H1 (cell line): ENCODE data around the gene TEAD4. TPM values are rescaled to one million over a fixed set of nuclear protein-coding genes. Genes with fewer than 3 reads are reported as not detected.

Experiments used
- CTCF ChIA-PET: fragments of 300-600 bp; sonication (Branson Sonifier 250); formaldehyde crosslinking; loops from one replicate; lab custom pipeline; 2021; ENCODE audit not compliant: partially characterized antibody; lab: Charles Lee
- POLR2A ChIA-PET: fragments of 300-600 bp; sonication (Branson Sonifier 250); formaldehyde crosslinking; loops from one replicate; lab custom pipeline; 2021; ENCODE audit warnings: inconsistent platforms; ENCODE audit not compliant: partially characterized antibody; lab: Charles Lee
- DNase-seq, 2 experiments: peaks; one replicate each; pipeline versions ENCODE4 v3.0.0 to v3.0.0-alpha.2; 2010 to 2022; ENCODE audit warnings: low spot score in 2 of 2, low read depth in 1 of 2, mixed read lengths in 1 of 2
- FAIRE-seq: peaks from 2 replicates; lab custom pipeline; 2011; peaks lifted over from hg19 to GRCh38; lab: Jason Lieb, UNC
- H2AFZ ChIP-seq: 2 replicates; pipeline ENCODE4 v1.8.1; 2012; ENCODE audit warnings: low read length, inconsistent platforms
- H2AK5ac ChIP-seq: 2 replicates; pipeline ENCODE4 v1.6.1; 2013; ENCODE audit warnings: low read depth, low read length
- H2BK120ac ChIP-seq: replicated peaks from 2 replicates; pipeline ENCODE3; 2013; ENCODE audit warnings: low read depth, low read length, inconsistent platforms
- H2BK12ac ChIP-seq: 2 replicates; pipeline ENCODE4 v1.6.1; 2013; ENCODE audit warnings: low read depth, low read length
- H2BK15ac ChIP-seq: 2 replicates; pipeline ENCODE4 v1.6.1; 2013; ENCODE audit warnings: low read length
- H2BK20ac ChIP-seq: 2 replicates; pipeline ENCODE4 v1.6.1; 2013; ENCODE audit warnings: low read length
- H2BK5ac ChIP-seq: 2 replicates; pipeline ENCODE4 v1.6.1; 2013; ENCODE audit warnings: low read depth, low read length
- H3K14ac ChIP-seq: 2 replicates; pipeline ENCODE4 v1.6.1; 2013; ENCODE audit warnings: inconsistent platforms; ENCODE audit not compliant: insufficient read length
- H3K18ac ChIP-seq: 2 replicates; pipeline ENCODE4 v1.6.1; 2013; ENCODE audit warnings: low read length; ENCODE audit errors: extremely low read depth
- H3K23ac ChIP-seq: 2 replicates; pipeline ENCODE4 v1.6.1; 2013; ENCODE audit warnings: inconsistent platforms; ENCODE audit not compliant: insufficient read length
- H3K23me2 ChIP-seq: 2 replicates; pipeline ENCODE4 v1.6.1; 2013; ENCODE audit warnings: low read depth, low read length
- H3K27ac ChIP-seq: 2 replicates; pipeline ENCODE4 v1.6.1; 2011; ENCODE audit warnings: low read depth, low read length, inconsistent platforms
- H3K27me3 ChIP-seq, 4 experiments: replicated peaks in 1 of 4; 1 replicate in 1 of 4; 2 replicates in 3 of 4; pipeline versions ENCODE4 v1.6.1 to v1.8.1; 2011 to 2013; ENCODE audit warnings: low read length in 3 of 4, mild to moderate bottlenecking in 3 of 4, inconsistent platforms in 2 of 4, mixed read lengths in 2 of 4, moderate library complexity in 1 of 4; ENCODE audit not compliant: control insufficient read depth in 3 of 4, insufficient read depth in 3 of 4; ENCODE audit errors: extremely low read depth in 1 of 4
- H3K36me3 ChIP-seq, 4 experiments: 2 replicates each; pipeline versions ENCODE4 v1.6.1 to v1.8.1; 2011 to 2013; ENCODE audit warnings: mild to moderate bottlenecking in 4 of 4, low read length in 3 of 4, moderate library complexity in 2 of 4, control low read depth in 1 of 4, inconsistent platforms in 1 of 4; ENCODE audit not compliant: insufficient read depth in 4 of 4, control insufficient read depth in 2 of 4
- H3K4ac ChIP-seq: replicated peaks from 2 replicates; pipeline ENCODE3; 2013; ENCODE audit warnings: low read length, low read depth, mixed read lengths, inconsistent platforms; ENCODE audit not compliant: insufficient read length
- H3K4me1 ChIP-seq, 4 experiments: replicated peaks in 1 of 4; 1 replicate in 1 of 4; 2 replicates in 3 of 4; pipeline versions ENCODE4 v1.6.1 to v1.8.1; 2011 to 2013; ENCODE audit warnings: low read length in 3 of 4, inconsistent platforms in 2 of 4, mixed read lengths in 1 of 4; ENCODE audit not compliant: insufficient read depth in 4 of 4, control insufficient read depth in 3 of 4
- H3K4me2 ChIP-seq, 2 experiments: 2 replicates each; pipeline versions ENCODE4 v1.6.1 to v1.8.1; 2011 to 2013; ENCODE audit warnings: low read depth in 2 of 2, low read length in 2 of 2, control low read depth in 1 of 2, inconsistent platforms in 1 of 2, mild to moderate bottlenecking in 1 of 2; ENCODE audit not compliant: insufficient read depth in 1 of 2
- H3K4me3 ChIP-seq, 4 experiments: fragments of 200-600, 300-600 bp in 1 of 4; sonication (generic), shearing (Covaris generic), sonication (Bioruptor Twin) in 1 of 4; 2 replicates each; pipeline versions ENCODE4 v1.5.1 to v1.8.1; 2011 to 2016; ENCODE audit warnings: low read length in 4 of 4, low read depth in 3 of 4, control low read depth in 2 of 4, inconsistent platforms in 2 of 4, mild to moderate bottlenecking in 2 of 4, mixed read lengths in 1 of 4, moderate library complexity in 1 of 4; ENCODE audit not compliant: insufficient read depth in 2 of 4; ENCODE audit errors: extremely low read depth in 1 of 4
- H3K56ac ChIP-seq: replicated peaks from 2 replicates; pipeline ENCODE3; 2013; ENCODE audit warnings: low read depth, mild to moderate bottlenecking, mixed read lengths, low read length, inconsistent platforms; ENCODE audit not compliant: insufficient read length
- H3K79me1 ChIP-seq: 2 replicates; pipeline ENCODE4 v1.6.1; 2013; ENCODE audit warnings: low read depth, low read length, control low read depth
- H3K79me2 ChIP-seq, 2 experiments: 2 replicates each; pipeline versions ENCODE4 v1.6.1 to v1.8.1; 2012 to 2013; ENCODE audit warnings: low read length in 2 of 2, mild to moderate bottlenecking in 2 of 2, inconsistent platforms in 1 of 2; ENCODE audit not compliant: insufficient read depth in 2 of 2, control insufficient read depth in 1 of 2
- H3K9ac ChIP-seq, 4 experiments: replicated peaks in 1 of 4; 1 replicate in 1 of 4; 2 replicates in 3 of 4; pipeline versions ENCODE4 v1.6.1 to v1.8.1; 2011 to 2013; ENCODE audit warnings: low read depth in 3 of 4, low read length in 3 of 4, control low read depth in 2 of 4, mild to moderate bottlenecking in 2 of 4, moderate library complexity in 2 of 4, inconsistent platforms in 1 of 4; ENCODE audit errors: extremely low read depth in 1 of 4
- H3K9me3 ChIP-seq, 2 experiments: 2 replicates each; pipeline versions ENCODE4 v1.6.1 to v1.8.1; 2012 to 2013; ENCODE audit warnings: mild to moderate bottlenecking in 2 of 2, moderate library complexity in 2 of 2, control low read depth in 1 of 2, inconsistent platforms in 1 of 2, low read depth in 1 of 2, low read length in 1 of 2, mixed read lengths in 1 of 2; ENCODE audit not compliant: insufficient read depth in 2 of 2
- H4K20me1 ChIP-seq, 2 experiments: replicated peaks in 1 of 2; 2 replicates each; pipeline versions ENCODE3 to v1.8.1; 2011 to 2013; ENCODE audit warnings: inconsistent platforms in 2 of 2, low read length in 2 of 2, mild to moderate bottlenecking in 1 of 2; ENCODE audit not compliant: insufficient read depth in 2 of 2, control insufficient read depth in 1 of 2
- H4K5ac ChIP-seq: 2 replicates; pipeline ENCODE4 v1.6.1; 2013; ENCODE audit warnings: low read length, low read depth, mixed read lengths, inconsistent platforms; ENCODE audit not compliant: insufficient read length
- H4K8ac ChIP-seq: 2 replicates; pipeline ENCODE4 v1.8.0; 2013; ENCODE audit warnings: mild to moderate bottlenecking, moderate library complexity, low read length, inconsistent platforms; ENCODE audit not compliant: insufficient read depth; ENCODE audit errors: extremely low read depth
- H4K91ac ChIP-seq: replicated peaks from 2 replicates; pipeline ENCODE3; 2013; ENCODE audit warnings: low read length, mixed read lengths, inconsistent platforms; ENCODE audit not compliant: insufficient read length
- CEBPB ChIP-seq: IDR thresholded peaks from 2 replicates; pipeline ENCODE4 v1.6.1; 2012; ENCODE audit warnings: low read depth, low read length
- EP300 ChIP-seq, 2 experiments: IDR thresholded peaks; 1 replicate in 1 of 2; 2 replicates in 1 of 2; pipeline ENCODE4 v1.6.1; 2011 to 2012; ENCODE audit warnings: low read depth in 2 of 2, low read length in 2 of 2, mild to moderate bottlenecking in 2 of 2, borderline replicate concordance in 1 of 2, inconsistent platforms in 1 of 2, moderate library complexity in 1 of 2
- HDAC2 ChIP-seq, 2 experiments: fragments of 300-600 bp in 1 of 2; sonication (generic) in 1 of 2; IDR thresholded peaks; 2 replicates each; pipeline ENCODE4 v1.6.1; 2011 to 2012; ENCODE audit warnings: low read depth in 2 of 2, low read length in 2 of 2, mild to moderate bottlenecking in 2 of 2, moderate library complexity in 2 of 2, borderline replicate concordance in 1 of 2, inconsistent platforms in 1 of 2
- KDM5A ChIP-seq: fragments of 200-600 bp; IDR thresholded peaks from 2 replicates; pipeline ENCODE4 v1.7.1; 2012; ENCODE audit warnings: mild to moderate bottlenecking, low read length, inconsistent platforms, mixed read lengths
- POLR2A ChIP-seq, 2 experiments: IDR thresholded peaks; 1 replicate in 1 of 2; 2 replicates in 1 of 2; pipeline ENCODE4 v1.6.1; 2011; ENCODE audit warnings: low read depth in 2 of 2, low read length in 2 of 2, mild to moderate bottlenecking in 2 of 2; ENCODE audit errors: control extremely low read depth in 1 of 2
- SP4 ChIP-seq: IDR thresholded peaks from 2 replicates; pipeline ENCODE4 v1.6.1; 2012; ENCODE audit warnings: low read length, inconsistent platforms
- WGBS, 2 experiments: shearing (Covaris generic) in 1 of 2; methylation state at CpG; one replicate each; pipeline versions ENCODE4 v1.1.6 to v1.1.7; 2013 to 2015; ENCODE audit warnings: low lambda C conversion rate in 2 of 2, mixed read lengths in 2 of 2, inconsistent platforms in 1 of 2, low coverage in 1 of 2, missing lambda C conversion rate in 1 of 2; ENCODE audit not compliant: insufficient replicate concordance in 2 of 2, insufficient coverage in 1 of 2, insufficient read length in 1 of 2; ENCODE audit errors: extremely low coverage in 1 of 2, missing lambda C conversion rate in 1 of 2; 5-methylcytosine and 5-hydroxymethylcytosine counted together
- polyA plus RNA-seq, 7 experiments: library from polyadenylated mRNA; depleted of rRNA in 3 of 7; stranded (reverse) in 5 of 7; unstranded in 2 of 7; fragments of >200 nt in 5 of 7; fragments of 200-250 nt in 2 of 7; gene quantifications; 1 replicate in 5 of 7; 2 replicates in 1 of 7; 4 replicates in 1 of 7; pipeline versions ENCODE4 v1.2.1 to v1.2.3, GENCODE V29; 2011 to 2013; ENCODE audit warnings: missing spikeins in 2 of 7, mixed read lengths in 2 of 7
- total RNA-seq: library from RNA; stranded (reverse); fragmentation: NEBNext Ultra II Directional; extraction: Animal tissue kit (Norgen Biotek cat#: 25700); gene quantifications from 2 replicates; pipeline ENCODE4 v1.2.1, GENCODE V29; 2021
- TF ChIP-seq, protein P1 (sequence below): IDR thresholded peaks from 2 replicates; pipeline ENCODE4 v1.6.1; 2011; ENCODE audit warnings: low read length, improper control_type of control experiment
- TF ChIP-seq, protein P2 (sequence below): IDR thresholded peaks from 2 replicates; pipeline ENCODE4 v1.6.1; 2012; ENCODE audit warnings: inconsistent platforms

The TEAD4 gene
- total and polyA plus RNA-seq, 2 of the 8 experiments (the other 6 are each of a cell fraction or from before 2014, with no cell fraction given), result 56.7 to 116 TPM

DNA sequence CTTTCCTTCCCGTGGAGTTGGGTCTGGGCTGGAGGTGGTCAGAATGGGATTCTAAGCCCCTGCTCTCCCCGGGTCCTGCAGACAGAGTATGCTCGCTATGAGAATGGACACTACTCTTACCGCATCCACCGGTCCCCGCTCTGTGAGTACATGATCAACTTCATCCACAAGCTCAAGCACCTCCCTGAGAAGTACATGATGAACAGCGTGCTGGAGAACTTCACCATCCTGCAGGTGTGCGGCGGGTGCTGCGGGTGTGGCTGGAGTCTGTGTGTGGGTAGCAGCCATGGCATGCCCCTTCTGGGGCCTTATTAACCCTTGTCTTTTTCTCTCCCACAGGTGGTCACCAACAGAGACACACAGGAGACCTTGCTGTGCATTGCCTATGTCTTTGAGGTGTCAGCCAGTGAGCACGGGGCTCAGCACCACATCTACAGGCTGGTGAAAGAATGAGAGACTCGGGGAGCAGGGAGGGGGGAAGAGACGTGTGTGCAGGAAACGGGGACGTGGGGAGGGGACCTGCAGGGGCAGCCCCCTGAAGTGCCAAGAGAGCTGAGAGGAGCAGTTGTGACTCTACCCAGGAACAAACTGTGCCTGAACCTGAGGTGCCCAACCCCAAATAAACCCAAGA is 80.9 kb downstream of the TEAD4 start:
- no peaks in the 10 kb centered on the region for H3K9me3 ChIP-seq
- FAIRE-seq (no peak), DNase-seq (no peak)
- no peak overlapping the region for H2BK120ac ChIP-seq
- no peak overlapping the region for H3K4me2 ChIP-seq
- H4K5ac ChIP-seq, result no peak overlapping the region
- H4K20me1 ChIP-seq, result peaks cover 0 to 12% of the 10 kb centered on the region in 2 experiments
- no peak overlapping the region for H2BK5ac ChIP-seq
- no peak overlapping the region for H3K56ac ChIP-seq
- no peak overlapping the region for H3K9ac ChIP-seq
- no peaks in the 10 kb centered on the region for H3K27me3 ChIP-seq
- no peaks in the 10 kb centered on the region for H3K23me2 ChIP-seq
- no peak overlapping the region for H2AK5ac ChIP-seq
- POLR2A ChIA-PET, result no interaction called here
- H3K4me3 ChIP-seq, result no peak overlapping the region
- H3K18ac ChIP-seq, result no peak overlapping the region
- H2BK20ac ChIP-seq, result no peak overlapping the region
- TF ChIP-seq EP300 (IDR thresholded peaks at IDR 0.05; ENCODE audit: borderline replicate concordance in 1 of 2, low read depth in 2 of 2, low read length in 2 of 2) (no peak), SP4 (no peak), HDAC2 (IDR thresholded peaks at IDR 0.05; ENCODE audit: borderline replicate concordance in 1 of 2, low read depth in 2 of 2, low read length in 2 of 2) (no peak), CEBPB (no peak), POLR2A (IDR thresholded peaks at IDR 0.05; ENCODE audit: control extremely low read depth in 1 of 2, low read depth in 2 of 2, low read length in 2 of 2) (0 out of 3 replicates have a peak, but pooled peaks of 1 of the 2 experiments have one; percentile 10), KDM5A (no peak)
- TF ChIP-seq, protein P1, sequence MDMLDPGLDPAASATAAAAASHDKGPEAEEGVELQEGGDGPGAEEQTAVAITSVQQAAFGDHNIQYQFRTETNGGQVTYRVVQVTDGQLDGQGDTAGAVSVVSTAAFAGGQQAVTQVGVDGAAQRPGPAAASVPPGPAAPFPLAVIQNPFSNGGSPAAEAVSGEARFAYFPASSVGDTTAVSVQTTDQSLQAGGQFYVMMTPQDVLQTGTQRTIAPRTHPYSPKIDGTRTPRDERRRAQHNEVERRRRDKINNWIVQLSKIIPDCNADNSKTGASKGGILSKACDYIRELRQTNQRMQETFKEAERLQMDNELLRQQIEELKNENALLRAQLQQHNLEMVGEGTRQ, result no peak
- TF ChIP-seq, protein P2, sequence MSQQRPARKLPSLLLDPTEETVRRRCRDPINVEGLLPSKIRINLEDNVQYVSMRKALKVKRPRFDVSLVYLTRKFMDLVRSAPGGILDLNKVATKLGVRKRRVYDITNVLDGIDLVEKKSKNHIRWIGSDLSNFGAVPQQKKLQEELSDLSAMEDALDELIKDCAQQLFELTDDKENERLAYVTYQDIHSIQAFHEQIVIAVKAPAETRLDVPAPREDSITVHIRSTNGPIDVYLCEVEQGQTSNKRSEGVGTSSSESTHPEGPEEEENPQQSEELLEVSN, result no peak
- H3K4me1 ChIP-seq, result no peaks in the 10 kb centered on the region; a peak in 2 of 7 replicates
- no peak overlapping the region for H2BK15ac ChIP-seq
- H2AFZ ChIP-seq, result no peak overlapping the region
- no peaks in the 10 kb centered on the region for H3K79me2 ChIP-seq
- no peak overlapping the region for H3K14ac ChIP-seq
- CTCF ChIA-PET, result interaction anchor here (1.3 to 2.8 kb wide), 3 partner anchors 8 to 96 kb away, joined by 3 to 14 read pairs (median 7); no protein-coding TSS in a partner anchor
- no peak overlapping the region for H4K91ac ChIP-seq
- H2BK12ac ChIP-seq, result no peak overlapping the region
- no peak overlapping the region for H4K8ac ChIP-seq
- H3K23ac ChIP-seq, result no peak overlapping the region
- H3K36me3 ChIP-seq, result peaks cover 14 to 35% (median 22%) of the 10 kb centered on the region in 4 experiments; a peak in 7 of 8 replicates
- no peaks in the 10 kb centered on the region; the same call in 1 of the 2 replicates for H3K79me1 ChIP-seq
- H3K4ac ChIP-seq, result no peak overlapping the region
- H3K27ac ChIP-seq, result no peak overlapping the region
- WGBS, 2 experiments, result 90% methylated on average over 13 of the region's 15 CpGs; no CpG with 5 or more reads in 1 of the 2 experiments
